ENCODE data around the gene GDI2. TPM values are rescaled to one million over a fixed set of nuclear protein-coding genes. Genes with fewer than 3 reads are reported as not detected.

Gene GDI2
- total RNA-seq, 1 experiment from 2014 or later, result 144 TPM

DNA sequence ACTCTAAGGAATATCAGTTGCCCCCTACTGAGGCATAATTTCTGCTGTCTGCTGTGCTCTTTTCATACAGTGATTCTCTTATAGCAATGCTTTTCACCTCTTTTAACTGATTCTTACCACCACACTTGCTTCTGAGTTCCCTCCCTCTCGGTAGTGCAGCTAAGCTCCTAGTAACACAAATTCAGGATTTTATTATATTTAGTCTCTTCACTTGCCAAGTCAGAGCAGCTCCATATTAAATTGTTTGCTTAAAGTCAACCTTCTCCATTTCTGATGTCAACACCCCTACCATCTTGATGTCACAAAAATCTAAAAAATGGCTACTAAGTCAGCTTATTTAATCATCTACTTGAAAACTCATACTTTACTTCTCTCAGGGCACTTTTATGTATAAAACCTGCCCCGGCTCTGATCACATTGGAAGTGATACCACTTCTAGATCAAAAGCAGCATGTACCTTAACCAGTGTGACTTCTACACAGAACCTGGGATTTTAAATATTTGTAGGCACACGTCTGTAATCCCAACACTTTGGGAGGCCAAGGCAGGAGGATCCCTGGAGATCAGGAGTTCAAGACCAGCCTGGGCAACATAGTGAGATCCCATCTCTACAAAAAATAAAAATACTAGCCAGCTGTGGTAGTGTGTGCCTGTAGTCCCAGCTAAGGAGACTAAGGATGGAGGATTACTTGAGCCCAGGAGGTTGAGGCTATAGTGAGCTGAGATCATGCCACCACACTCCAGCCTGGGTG is 55.3 kb downstream of the GDI2 start (continued):
- TF ChIP-seq, protein P1, sequence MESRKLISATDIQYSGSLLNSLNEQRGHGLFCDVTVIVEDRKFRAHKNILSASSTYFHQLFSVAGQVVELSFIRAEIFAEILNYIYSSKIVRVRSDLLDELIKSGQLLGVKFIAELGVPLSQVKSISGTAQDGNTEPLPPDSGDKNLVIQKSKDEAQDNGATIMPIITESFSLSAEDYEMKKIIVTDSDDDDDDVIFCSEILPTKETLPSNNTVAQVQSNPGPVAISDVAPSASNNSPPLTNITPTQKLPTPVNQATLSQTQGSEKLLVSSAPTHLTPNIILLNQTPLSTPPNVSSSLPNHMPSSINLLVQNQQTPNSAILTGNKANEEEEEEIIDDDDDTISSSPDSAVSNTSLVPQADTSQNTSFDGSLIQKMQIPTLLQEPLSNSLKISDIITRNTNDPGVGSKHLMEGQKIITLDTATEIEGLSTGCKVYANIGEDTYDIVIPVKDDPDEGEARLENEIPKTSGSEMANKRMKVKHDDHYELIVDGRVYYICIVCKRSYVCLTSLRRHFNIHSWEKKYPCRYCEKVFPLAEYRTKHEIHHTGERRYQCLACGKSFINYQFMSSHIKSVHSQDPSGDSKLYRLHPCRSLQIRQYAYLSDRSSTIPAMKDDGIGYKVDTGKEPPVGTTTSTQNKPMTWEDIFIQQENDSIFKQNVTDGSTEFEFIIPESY (IDR thresholded peaks at IDR 0.05; ENCODE audit: extremely low read depth, insufficient replicate concordance, low read length), result no peak
- TF ChIP-seq JUND (IDR thresholded peaks at IDR 0.05), result no peak

DNA sequence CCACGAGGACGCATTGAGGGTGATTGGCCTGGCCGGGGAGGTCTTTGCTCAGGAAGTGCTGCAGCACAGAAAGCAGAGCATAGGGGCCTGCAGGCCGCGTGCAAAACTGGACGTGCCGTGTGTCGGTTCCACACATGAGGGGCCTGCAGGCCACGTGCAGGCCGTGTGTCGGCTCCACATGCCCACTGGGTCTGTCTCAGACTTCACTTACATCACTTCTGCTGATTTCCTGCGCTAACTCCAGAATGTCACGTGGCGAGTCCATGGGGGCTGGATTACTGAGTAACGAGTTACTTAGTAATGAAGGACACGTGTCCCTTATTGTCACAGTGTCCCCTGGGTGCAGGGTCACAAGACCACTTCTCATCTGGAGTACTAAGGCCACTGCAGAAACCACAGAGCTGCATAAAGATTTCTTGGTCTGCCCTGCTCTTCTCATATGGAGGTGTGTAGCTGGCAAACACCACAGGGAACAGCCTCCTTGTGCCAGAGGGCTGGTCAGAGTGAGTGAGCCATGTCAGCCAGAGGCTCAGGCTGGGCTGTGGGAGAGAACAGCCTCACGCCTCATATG is 60.8 kb downstream of the GDI2 start:
- H3K4me1 ChIP-seq (ENCODE audit: control insufficient read depth in 1 of 2, insufficient read depth in 2 of 2, low read length in 2 of 2), result no peaks in the 10 kb centered on the region
- ChIA-PET POLR2A (no interaction called here), CTCF (no interaction called here), RAD21 (ENCODE audit: low non-redundant PET in 1 of 2, low total read pairs in 2 of 2, uncharacterized antibody in 2 of 2, unreplicated experiment in 2 of 2) (interaction anchor here in 1 of 2 experiments (0.5 kb wide), 1 partner anchor 61 kb away, joined by 3 read pairs; the partner anchor contains the start of gene GDI2)
- ATAC-seq (no peak), DNase-seq (ENCODE audit: low read depth, low spot score) (no peak)
- H3K9ac ChIP-seq (ENCODE audit: low read length), result no peak overlapping the region
- no TSS peak for BruUV-seq (replicated peaks)
- H3K4me2 ChIP-seq (ENCODE audit: low read length), result no peak overlapping the region
- intact Hi-C loops (cut with micrococcal nuclease), result no loop called here
- H3K79me2 ChIP-seq (ENCODE audit: insufficient read depth, low read length), result peaks cover 11% of the 10 kb centered on the region; the same call in 1 of the 2 replicates
- no peak overlapping the region for H3K27ac ChIP-seq (ENCODE audit: low read depth, low read length)
- H3K36me3 ChIP-seq (ENCODE audit: control insufficient read depth in 1 of 2, insufficient read depth in 2 of 2, low read length in 2 of 2), result peaks cover 10 to 19% of the 10 kb centered on the region in 2 experiments; a peak in 3 of 4 replicates
- H3K27me3 ChIP-seq (ENCODE audit: insufficient read depth, low read length), result no peaks in the 10 kb centered on the region
- no peak overlapping the region for H2AFZ ChIP-seq (ENCODE audit: low read depth, low read length, poor library complexity, severe bottlenecking)
- no peak overlapping the region for H3K4me3 ChIP-seq (replicated peaks in 1 of 2; ENCODE audit: low read depth in 1 of 2, low read length in 2 of 2)
- no peaks in the 10 kb centered on the region for H3K9me3 ChIP-seq (ENCODE audit: control insufficient read depth in 1 of 2, insufficient read depth in 1 of 2, low read depth in 1 of 2, low read length in 2 of 2)
- H3K9me2 ChIP-seq (ENCODE audit: insufficient read depth), result no peaks in the 10 kb centered on the region
- no peaks in the 10 kb centered on the region for H4K20me1 ChIP-seq (ENCODE audit: insufficient read depth)
- TF ChIP-seq, protein P2, sequence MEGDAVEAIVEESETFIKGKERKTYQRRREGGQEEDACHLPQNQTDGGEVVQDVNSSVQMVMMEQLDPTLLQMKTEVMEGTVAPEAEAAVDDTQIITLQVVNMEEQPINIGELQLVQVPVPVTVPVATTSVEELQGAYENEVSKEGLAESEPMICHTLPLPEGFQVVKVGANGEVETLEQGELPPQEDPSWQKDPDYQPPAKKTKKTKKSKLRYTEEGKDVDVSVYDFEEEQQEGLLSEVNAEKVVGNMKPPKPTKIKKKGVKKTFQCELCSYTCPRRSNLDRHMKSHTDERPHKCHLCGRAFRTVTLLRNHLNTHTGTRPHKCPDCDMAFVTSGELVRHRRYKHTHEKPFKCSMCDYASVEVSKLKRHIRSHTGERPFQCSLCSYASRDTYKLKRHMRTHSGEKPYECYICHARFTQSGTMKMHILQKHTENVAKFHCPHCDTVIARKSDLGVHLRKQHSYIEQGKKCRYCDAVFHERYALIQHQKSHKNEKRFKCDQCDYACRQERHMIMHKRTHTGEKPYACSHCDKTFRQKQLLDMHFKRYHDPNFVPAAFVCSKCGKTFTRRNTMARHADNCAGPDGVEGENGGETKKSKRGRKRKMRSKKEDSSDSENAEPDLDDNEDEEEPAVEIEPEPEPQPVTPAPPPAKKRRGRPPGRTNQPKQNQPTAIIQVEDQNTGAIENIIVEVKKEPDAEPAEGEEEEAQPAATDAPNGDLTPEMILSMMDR (IDR thresholded peaks at IDR 0.05 in 2 of 3, conservative IDR thresholded peaks at IDR 0.05 in 1 of 3; ENCODE audit: borderline replicate concordance in 1 of 3, insufficient read depth in 1 of 3, low read depth in 2 of 3, low read length in 2 of 3), result no peak
- TF ChIP-seq EZH2 (IDR thresholded peaks at IDR 0.05), result no peak
- TF ChIP-seq, protein P1 (IDR thresholded peaks at IDR 0.05; ENCODE audit: extremely low read depth, insufficient replicate concordance, low read length), result no peak
- TF ChIP-seq JUND (IDR thresholded peaks at IDR 0.05), result no peak
- TF ChIP-seq, protein P3, sequence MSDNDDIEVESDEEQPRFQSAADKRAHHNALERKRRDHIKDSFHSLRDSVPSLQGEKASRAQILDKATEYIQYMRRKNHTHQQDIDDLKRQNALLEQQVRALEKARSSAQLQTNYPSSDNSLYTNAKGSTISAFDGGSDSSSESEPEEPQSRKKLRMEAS (IDR thresholded peaks at IDR 0.05), result no peak
- no peak for TF ChIP-seq POLR2AphosphoS5 (IDR thresholded peaks at IDR 0.05; ENCODE audit: low read depth, low read length)
- no peak for TF ChIP-seq RAD21 (IDR thresholded peaks at IDR 0.05; ENCODE audit: low read depth)
- no peak for TF ChIP-seq ELF1 (IDR thresholded peaks at IDR 0.05; ENCODE audit: borderline replicate concordance, low read depth)
- TF ChIP-seq ZFX (IDR thresholded peaks at IDR 0.05), result no peak
- no peak for TF ChIP-seq CEBPB (IDR thresholded peaks at IDR 0.05; ENCODE audit: low read depth)
- TF ChIP-seq, protein P4, sequence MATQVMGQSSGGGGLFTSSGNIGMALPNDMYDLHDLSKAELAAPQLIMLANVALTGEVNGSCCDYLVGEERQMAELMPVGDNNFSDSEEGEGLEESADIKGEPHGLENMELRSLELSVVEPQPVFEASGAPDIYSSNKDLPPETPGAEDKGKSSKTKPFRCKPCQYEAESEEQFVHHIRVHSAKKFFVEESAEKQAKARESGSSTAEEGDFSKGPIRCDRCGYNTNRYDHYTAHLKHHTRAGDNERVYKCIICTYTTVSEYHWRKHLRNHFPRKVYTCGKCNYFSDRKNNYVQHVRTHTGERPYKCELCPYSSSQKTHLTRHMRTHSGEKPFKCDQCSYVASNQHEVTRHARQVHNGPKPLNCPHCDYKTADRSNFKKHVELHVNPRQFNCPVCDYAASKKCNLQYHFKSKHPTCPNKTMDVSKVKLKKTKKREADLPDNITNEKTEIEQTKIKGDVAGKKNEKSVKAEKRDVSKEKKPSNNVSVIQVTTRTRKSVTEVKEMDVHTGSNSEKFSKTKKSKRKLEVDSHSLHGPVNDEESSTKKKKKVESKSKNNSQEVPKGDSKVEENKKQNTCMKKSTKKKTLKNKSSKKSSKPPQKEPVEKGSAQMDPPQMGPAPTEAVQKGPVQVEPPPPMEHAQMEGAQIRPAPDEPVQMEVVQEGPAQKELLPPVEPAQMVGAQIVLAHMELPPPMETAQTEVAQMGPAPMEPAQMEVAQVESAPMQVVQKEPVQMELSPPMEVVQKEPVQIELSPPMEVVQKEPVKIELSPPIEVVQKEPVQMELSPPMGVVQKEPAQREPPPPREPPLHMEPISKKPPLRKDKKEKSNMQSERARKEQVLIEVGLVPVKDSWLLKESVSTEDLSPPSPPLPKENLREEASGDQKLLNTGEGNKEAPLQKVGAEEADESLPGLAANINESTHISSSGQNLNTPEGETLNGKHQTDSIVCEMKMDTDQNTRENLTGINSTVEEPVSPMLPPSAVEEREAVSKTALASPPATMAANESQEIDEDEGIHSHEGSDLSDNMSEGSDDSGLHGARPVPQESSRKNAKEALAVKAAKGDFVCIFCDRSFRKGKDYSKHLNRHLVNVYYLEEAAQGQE (IDR thresholded peaks at IDR 0.05; ENCODE audit: low read depth), result no peak
- no peak for TF ChIP-seq ZNF274 (IDR thresholded peaks at IDR 0.05; ENCODE audit: low read depth, low read length)
